ENCODE results near the gene S100Z. TPM values are rescaled to one million over a fixed set of nuclear protein-coding genes. Genes with fewer than 3 reads are reported as not detected.
A peak's percentile ranks its signal among the peaks of the same experiment; 100 is the strongest.

Gene S100Z
- total RNA-seq, 1 experiment from 2014 or later: not detected

GRCh38 chr5:76819851-76820525 is 29.8 kb upstream of the S100Z start:
- Histone ChIP-seq H3K9me3 (ENCODE audit: control insufficient read depth, insufficient read depth, low read depth, low read length) (no peaks in the 10 kb centered on the region), H3K27me3 (ENCODE audit: control insufficient read depth, insufficient read depth, low read length) (no peaks in the 10 kb centered on the region), H3K4me1 (ENCODE audit: control insufficient read depth, insufficient read depth, low read length) (peaks cover 37% of the 10 kb centered on the region), H3K27ac (ENCODE audit: low read length) (peak overlapping the region; percentile 92), H3K36me3 (ENCODE audit: control insufficient read depth, insufficient read depth, low read length) (peaks cover 4% of the 10 kb centered on the region; the same call in 1 of the 2 replicates), H3K4me3 (ENCODE audit: low read depth in 2 of 2, low read length in 2 of 2) (peak overlapping the region; percentile 62 to 70)
- DNase-seq (ENCODE audit: low read depth, low spot score): no peak
- BruUV-seq (replicated peaks): no TSS peak
- in situ Hi-C loops (cut with HindIII; ENCODE audit: low pct_unique_long_range_greater_than_20kb, low sequenced_read_pairs) (no loop called here), intact Hi-C loops (cut with micrococcal nuclease; ENCODE audit: unreplicated experiment) (no loop called here)
- TF ChIP-seq CTCF (IDR thresholded peaks at IDR 0.05) (no peak), POLR2AphosphoS5 (IDR thresholded peaks at IDR 0.05; ENCODE audit: low read depth, low read length) (no peak), TCF7L2 (IDR thresholded peaks at IDR 0.05; ENCODE audit: low read depth, low read length) (no peak), SIN3A (IDR thresholded peaks at IDR 0.05; ENCODE audit: borderline replicate concordance, insufficient read depth, low read depth, low read length) (0 out of 2 replicates have a peak, but pooled peaks have one; percentile 9), REST (IDR thresholded peaks at IDR 0.05; ENCODE audit: insufficient read depth in 1 of 2, low read depth in 2 of 2, low read length in 1 of 2) (no peak)
- peak; percentile 34 for ATAC-seq
- CTCF ChIA-PET: no interaction called here
- POLR2A ChIA-PET: interaction anchor here (0.9 kb wide), 1 partner anchor 14 kb away, joined by 4 read pairs; no protein-coding TSS in a partner anchor

DNA sequence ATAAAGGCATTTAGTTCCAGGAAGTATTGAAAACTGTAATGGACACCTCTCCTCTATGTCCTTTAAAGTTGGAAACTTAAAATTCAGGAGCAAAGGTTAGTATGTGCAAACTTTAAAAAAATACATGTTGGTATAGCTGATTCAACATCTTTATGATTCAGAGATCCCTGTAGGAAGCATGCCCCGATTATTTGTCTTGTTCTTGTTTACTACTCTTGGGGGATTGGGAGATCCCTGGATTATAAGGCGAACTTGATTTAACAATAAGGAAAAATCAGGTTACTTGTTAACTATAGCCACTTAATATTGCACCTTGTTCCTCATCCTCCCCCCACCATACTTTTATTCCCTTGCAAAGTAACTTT is 29.3 kb upstream of the S100Z start:
- Histone ChIP-seq H3K4me3 (ENCODE audit: low read depth in 2 of 2, low read length in 2 of 2) (peak overlapping the region; percentile 62 to 70), H3K4me1 (ENCODE audit: control insufficient read depth, insufficient read depth, low read length) (peaks cover 42% of the 10 kb centered on the region), H3K27ac (ENCODE audit: low read length) (peak overlapping the region; percentile 92), H3K9me3 (ENCODE audit: control insufficient read depth, insufficient read depth, low read depth, low read length) (no peaks in the 10 kb centered on the region), H3K36me3 (ENCODE audit: control insufficient read depth, insufficient read depth, low read length) (peaks cover 4% of the 10 kb centered on the region; the same call in 1 of the 2 replicates), H3K27me3 (ENCODE audit: control insufficient read depth, insufficient read depth, low read length) (no peaks in the 10 kb centered on the region)
- intact Hi-C loops (cut with micrococcal nuclease; ENCODE audit: unreplicated experiment): no loop called here
- ChIA-PET POLR2A (interaction anchor here (1.1 kb wide), 1 partner anchor 14 kb away, joined by 4 read pairs; no protein-coding TSS in a partner anchor), CTCF (no interaction called here)
- DNase-seq (ENCODE audit: low read depth, low spot score): no peak
- ATAC-seq: no peak
- in situ Hi-C loops (cut with HindIII; ENCODE audit: low pct_unique_long_range_greater_than_20kb, low sequenced_read_pairs): no loop called here
- TF ChIP-seq SIN3A (IDR thresholded peaks at IDR 0.05; ENCODE audit: borderline replicate concordance, insufficient read depth, low read depth, low read length) (no peak), POLR2AphosphoS5 (IDR thresholded peaks at IDR 0.05; ENCODE audit: low read depth, low read length) (no peak), TCF7L2 (IDR thresholded peaks at IDR 0.05; ENCODE audit: low read depth, low read length) (no peak)
- TSS peak; percentile 74 for BruUV-seq (replicated peaks)

GRCh38 chr5:76821136-76821535 is 28.7 kb upstream of the S100Z start:
- ATAC-seq (no peak), DNase-seq (ENCODE audit: low read depth, low spot score) (no peak)
- in situ Hi-C loops (cut with HindIII; ENCODE audit: low pct_unique_long_range_greater_than_20kb, low sequenced_read_pairs): no loop called here
- intact Hi-C loops (cut with micrococcal nuclease; ENCODE audit: unreplicated experiment): no loop called here
- TF ChIP-seq REST (IDR thresholded peaks at IDR 0.05; ENCODE audit: insufficient read depth in 1 of 2, low read depth in 2 of 2, low read length in 1 of 2): no peak
- no peak for TF ChIP-seq POLR2AphosphoS5 (IDR thresholded peaks at IDR 0.05; ENCODE audit: low read depth, low read length)
- TF ChIP-seq TCF7L2 (IDR thresholded peaks at IDR 0.05; ENCODE audit: low read depth, low read length): no peak
- no peak for TF ChIP-seq SIN3A (IDR thresholded peaks at IDR 0.05; ENCODE audit: borderline replicate concordance, insufficient read depth, low read depth, low read length)
- no peak for TF ChIP-seq CTCF (IDR thresholded peaks at IDR 0.05)
- H3K27ac ChIP-seq (ENCODE audit: low read length): peak overlapping the region; percentile 92
- BruUV-seq (replicated peaks): no TSS peak
- peaks cover 4% of the 10 kb centered on the region; the same call in 1 of the 2 replicates for H3K36me3 ChIP-seq (ENCODE audit: control insufficient read depth, insufficient read depth, low read length)
- peaks cover 42% of the 10 kb centered on the region for H3K4me1 ChIP-seq (ENCODE audit: control insufficient read depth, insufficient read depth, low read length)
- ChIA-PET CTCF (no interaction called here), POLR2A (interaction anchor here (1.1 kb wide), 1 partner anchor 15 kb away, joined by 4 read pairs; no protein-coding TSS in a partner anchor)
- peak overlapping the region; percentile 62 to 70 for H3K4me3 ChIP-seq (ENCODE audit: low read depth in 2 of 2, low read length in 2 of 2)
- H3K27me3 ChIP-seq (ENCODE audit: control insufficient read depth, insufficient read depth, low read length): no peaks in the 10 kb centered on the region
- H3K9me3 ChIP-seq (ENCODE audit: control insufficient read depth, insufficient read depth, low read depth, low read length): no peaks in the 10 kb centered on the region

Measured in Panc1 (cell line).